A549 (cell line): ENCODE measurements around the gene UBE2K. TPM values are rescaled to one million over a fixed set of nuclear protein-coding genes. Genes with fewer than 3 reads are reported as not detected.

ENCODE experiments used
- ATAC-seq, 2 experiments: fragments of 200-7000 bp in 1 of 2; fragments of >200 bp in 1 of 2; cut with Nextera tagmentation in 1 of 2; cut with Tn5 transposase in 1 of 2; 3 replicates each; pipeline versions ENCODE4 v1.8.0 to v1.9.1; 2018 to 2020; ENCODE audit warnings: mild to moderate bottlenecking in 1 of 2, moderate library complexity in 1 of 2
- CTCF ChIA-PET: fragments of 300-600 bp; sonication (Branson Sonifier 250); formaldehyde crosslinking; extraction: SDS; loops from one replicate; lab custom pipeline; 2021; ENCODE audit warnings: antibody characterized with exemption, inconsistent platforms; lab: Yijun Ruan, JAX
- POLR2A ChIA-PET: fragments of 350-600 bp; formaldehyde crosslinking; extraction: SDS; loops from one replicate; lab custom pipeline; 2021; ENCODE audit warnings: antibody characterized with exemption, inconsistent platforms; lab: Yijun Ruan, JAX
- DNase-seq, 2 experiments: peaks; one replicate each; pipeline versions ENCODE4 v3.0.0 to v3.0.0-alpha.2; 2011 to 2016; ENCODE audit warnings: low read depth in 1 of 2, low spot score in 1 of 2
- FAIRE-seq: peaks from 2 replicates; lab custom pipeline; 2011; peaks lifted over from hg19 to GRCh38; lab: Jason Lieb, UNC
- H3K27ac ChIP-seq, 2 experiments: fragments of >200 bp; sonication (Bioruptor Twin); formaldehyde crosslinking; 3 replicates each; pipeline ENCODE4 v1.5.1; 2016 to 2017
- H3K4me1 ChIP-seq: fragments of >200 bp; sonication (Bioruptor Twin); formaldehyde crosslinking; 3 replicates; pipeline ENCODE4 v1.6.1; 2016
- H3K4me2 ChIP-seq: fragments of >200 bp; sonication (Bioruptor Twin); formaldehyde crosslinking; 3 replicates; pipeline ENCODE4 v1.6.1; 2016
- H3K4me3 ChIP-seq: fragments of >200 bp; sonication (Bioruptor Twin); formaldehyde crosslinking; 3 replicates; pipeline ENCODE4 v1.5.1; 2016
- H3K9me3 ChIP-seq: fragments of >200 bp; sonication (Bioruptor Twin); formaldehyde crosslinking; 3 replicates; pipeline ENCODE4 v1.6.1; 2016
- BHLHE40 ChIP-seq: IDR thresholded peaks from 2 replicates; pipeline ENCODE4 v1.6.1; 2012; ENCODE audit warnings: low read depth, low read length, inconsistent platforms
- CBX8 ChIP-seq: fragments of 200-600 bp; sonication (generic); IDR thresholded peaks from 2 replicates; pipeline ENCODE4 v1.6.1; 2016
- CEBPB ChIP-seq, 2 experiments: fragments of >200 bp in 1 of 2; sonication (Bioruptor Twin) in 1 of 2; formaldehyde crosslinking in 1 of 2; IDR thresholded peaks; 2 replicates each; pipeline ENCODE4 v1.6.1; 2012 to 2016
- EHMT2 ChIP-seq: fragments of 200-600 bp; sonication (generic); IDR thresholded peaks from 2 replicates; pipeline ENCODE4 v1.6.1; 2016; ENCODE audit warnings: antibody characterized with exemption, low read depth, mild to moderate bottlenecking, moderate library complexity
- FOSL2 ChIP-seq, 2 experiments: fragments of 450-650 bp in 1 of 2; fragments of >200 bp in 1 of 2; sonication (Bioruptor Twin) in 1 of 2; formaldehyde crosslinking; IDR thresholded peaks; 2 replicates each; pipeline versions ENCODE4 v1.5.0 to v1.6.1; 2016 to 2020; ENCODE audit warnings: mild to moderate bottlenecking in 1 of 2, moderate library complexity in 1 of 2
- FOXS1 ChIP-seq: fragments of 250-450 bp; sonication (Bioruptor Pico); IDR thresholded peaks from 2 replicates; pipeline ENCODE4 v1.5.0; 2020; ENCODE audit warnings: mild to moderate bottlenecking, moderate library complexity
- GATA3 ChIP-seq: IDR thresholded peaks from 2 replicates; pipeline ENCODE4 v1.6.1; 2012; ENCODE audit warnings: borderline replicate concordance
- HOXA7 ChIP-seq: fragments of 250-450 bp; sonication (Bioruptor Pico); IDR thresholded peaks from 2 replicates; pipeline ENCODE4 v1.5.0; 2020; ENCODE audit warnings: mild to moderate bottlenecking, moderate library complexity
- HOXB5 ChIP-seq: fragments of 250-450 bp; sonication (Bioruptor Pico); IDR thresholded peaks from 2 replicates; pipeline ENCODE4 v1.5.0; 2020; ENCODE audit warnings: mild to moderate bottlenecking, moderate library complexity
- JUNB ChIP-seq: fragments of >200 bp; sonication (Bioruptor Twin); formaldehyde crosslinking; IDR thresholded peaks from 2 replicates; pipeline ENCODE4 v1.6.1; 2016
- KDM5A ChIP-seq: fragments of 200-600 bp; sonication (generic); IDR thresholded peaks from 2 replicates; pipeline ENCODE4 v1.6.1; 2016; ENCODE audit warnings: antibody characterized with exemption, mild to moderate bottlenecking
- MYC ChIP-seq: IDR thresholded peaks from 2 replicates; pipeline ENCODE4 v1.6.1; 2012; ENCODE audit warnings: mild to moderate bottlenecking, inconsistent platforms, low read length, improper control_type of control experiment, borderline replicate concordance
- NPAS2 ChIP-seq: fragments of 250-450 bp; sonication (Bioruptor Pico); IDR thresholded peaks from 2 replicates; pipeline ENCODE4 v1.8.0; 2022; ENCODE audit warnings: mild to moderate bottlenecking, moderate library complexity, borderline replicate concordance
- NR3C1 ChIP-seq: fragments of >200 bp; sonication (Bioruptor Twin); formaldehyde crosslinking; IDR thresholded peaks from 3 replicates; pipeline ENCODE4 v1.6.1; 2017
- POLR2A ChIP-seq: IDR thresholded peaks from 2 replicates; pipeline ENCODE4 v1.6.1; 2012; ENCODE audit warnings: mild to moderate bottlenecking, low read length
- RAD21 ChIP-seq, 2 experiments: fragments of >200 bp in 1 of 2; sonication (Bioruptor Twin) in 1 of 2; formaldehyde crosslinking in 1 of 2; IDR thresholded peaks in 1 of 2; conservative IDR thresholded peaks in 1 of 2; 2 replicates in 1 of 2; 3 replicates in 1 of 2; pipeline ENCODE4 v1.6.1; 2012 to 2018; ENCODE audit warnings: inconsistent platforms in 1 of 2
- RARB ChIP-seq: fragments of 250-450 bp; sonication (Bioruptor Pico); IDR thresholded peaks from 2 replicates; pipeline ENCODE4 v1.8.0; 2021; ENCODE audit warnings: mild to moderate bottlenecking, moderate library complexity
- RCOR1 ChIP-seq: fragments of 150-350 bp; IDR thresholded peaks from 2 replicates; pipeline ENCODE4 v1.6.1; 2014; ENCODE audit warnings: antibody characterized with exemption, low read length, low read depth
- ZFP36 ChIP-seq: fragments of 450-650 bp; IDR thresholded peaks from 2 replicates; pipeline ENCODE4 v1.6.1; 2014; ENCODE audit warnings: borderline replicate concordance; ENCODE audit not compliant: partially characterized antibody
- WGBS: methylation state at CpG from one replicate; pipeline ENCODE4 v1.1.6; 2017; ENCODE audit errors: missing lambda C conversion rate; 5-methylcytosine and 5-hydroxymethylcytosine counted together
- polyA plus RNA-seq, 4 experiments: library from polyadenylated mRNA; depleted of rRNA in 3 of 4; stranded (reverse); fragments of >200 nt; fragmentation: RNase III in 1 of 4; extraction: RNeasy Plus Mini Kit Qiagen cat#74134 plus additional on column Dnase treatment in 1 of 4; gene quantifications; 2 replicates in 3 of 4; 3 replicates in 1 of 4; pipeline ENCODE4 v1.2.3, GENCODE V29; 2011 to 2017
- TF ChIP-seq, protein P1 (sequence below): IDR thresholded peaks from 2 replicates; pipeline ENCODE4 v1.6.1; 2012; ENCODE audit warnings: low read depth, borderline replicate concordance
- TF ChIP-seq, protein P2 (sequence below): fragments of 250-450 bp; sonication (Bioruptor Pico); IDR thresholded peaks from 2 replicates; pipeline ENCODE4 v1.5.0; 2021; ENCODE audit warnings: mild to moderate bottlenecking, moderate library complexity, borderline replicate concordance
- TF ChIP-seq, protein P3 (sequence below): fragments of 250-450 bp; sonication (Bioruptor Pico); IDR thresholded peaks from 2 replicates; pipeline ENCODE4 v1.5.0; 2020; ENCODE audit warnings: low read depth, mild to moderate bottlenecking, moderate library complexity
- TF ChIP-seq, protein P4 (sequence below): fragments of >200 bp; sonication (Bioruptor Twin); formaldehyde crosslinking; IDR thresholded peaks from 2 replicates; pipeline ENCODE4 v1.6.1; 2016
- TF ChIP-seq, protein P5 (sequence below): IDR thresholded peaks from 2 replicates; pipeline ENCODE4 v1.6.1; 2012
- TF ChIP-seq, protein P6 (sequence below): IDR thresholded peaks from 2 replicates; pipeline ENCODE4 v1.6.1; 2012
- TF ChIP-seq, protein P7 (sequence below): fragments of 150-350 bp; IDR thresholded peaks from 2 replicates; pipeline ENCODE4 v1.6.1; 2014; ENCODE audit warnings: low read depth, mild to moderate bottlenecking, low read length
- TF ChIP-seq, protein P8 (sequence below): fragments of 200-600 bp; sonication (generic); IDR thresholded peaks from 2 replicates; pipeline ENCODE4 v1.6.1; 2016; ENCODE audit warnings: antibody characterized with exemption, mild to moderate bottlenecking, moderate library complexity

UBE2K gene
- polyA plus RNA-seq, 2 of the 4 experiments (the other 2 are of a cell fraction): 103 to 130 TPM

DNA sequence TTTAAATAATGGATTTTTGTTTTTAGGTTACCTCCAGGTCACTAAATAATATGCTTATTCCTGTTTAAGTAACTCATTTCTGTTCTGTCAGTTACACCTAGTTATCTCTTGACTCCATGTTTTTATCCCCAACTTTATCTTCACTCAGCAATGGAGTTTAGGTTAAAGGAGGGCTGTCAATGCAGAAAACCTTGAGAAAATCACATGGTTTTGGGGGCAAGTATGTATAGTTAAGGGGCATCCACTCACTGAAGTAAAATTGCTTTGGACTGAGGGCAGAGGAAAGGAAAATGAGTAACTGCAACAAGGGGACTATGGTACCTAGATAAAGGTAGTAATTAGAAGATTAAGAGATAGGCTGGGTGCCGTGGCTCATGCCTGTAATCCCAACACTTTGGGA lies 87.1 kb downstream of the UBE2K start (continued):
- TF ChIP-seq, protein P1, sequence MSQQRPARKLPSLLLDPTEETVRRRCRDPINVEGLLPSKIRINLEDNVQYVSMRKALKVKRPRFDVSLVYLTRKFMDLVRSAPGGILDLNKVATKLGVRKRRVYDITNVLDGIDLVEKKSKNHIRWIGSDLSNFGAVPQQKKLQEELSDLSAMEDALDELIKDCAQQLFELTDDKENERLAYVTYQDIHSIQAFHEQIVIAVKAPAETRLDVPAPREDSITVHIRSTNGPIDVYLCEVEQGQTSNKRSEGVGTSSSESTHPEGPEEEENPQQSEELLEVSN: no peak
- TF ChIP-seq HOXA7 (CRISPR knock-in tag) (no peak), POLR2A (no peak), NPAS2 (CRISPR knock-in tag) (no peak), KDM5A (no peak), RCOR1 (no peak)
- TF ChIP-seq, protein P2, sequence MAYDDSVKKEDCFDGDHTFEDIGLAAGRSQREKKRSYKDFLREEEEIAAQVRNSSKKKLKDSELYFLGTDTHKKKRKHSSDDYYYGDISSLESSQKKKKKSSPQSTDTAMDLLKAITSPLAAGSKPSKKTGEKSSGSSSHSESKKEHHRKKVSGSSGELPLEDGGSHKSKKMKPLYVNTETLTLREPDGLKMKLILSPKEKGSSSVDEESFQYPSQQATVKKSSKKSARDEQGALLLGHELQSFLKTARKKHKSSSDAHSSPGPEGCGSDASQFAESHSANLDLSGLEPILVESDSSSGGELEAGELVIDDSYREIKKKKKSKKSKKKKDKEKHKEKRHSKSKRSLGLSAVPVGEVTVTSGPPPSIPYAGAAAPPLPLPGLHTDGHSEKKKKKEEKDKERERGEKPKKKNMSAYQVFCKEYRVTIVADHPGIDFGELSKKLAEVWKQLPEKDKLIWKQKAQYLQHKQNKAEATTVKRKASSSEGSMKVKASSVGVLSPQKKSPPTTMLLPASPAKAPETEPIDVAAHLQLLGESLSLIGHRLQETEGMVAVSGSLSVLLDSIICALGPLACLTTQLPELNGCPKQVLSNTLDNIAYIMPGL (CRISPR knock-in tag): no peak
- TF ChIP-seq, all 56 proteins: peak for 0

DNA sequence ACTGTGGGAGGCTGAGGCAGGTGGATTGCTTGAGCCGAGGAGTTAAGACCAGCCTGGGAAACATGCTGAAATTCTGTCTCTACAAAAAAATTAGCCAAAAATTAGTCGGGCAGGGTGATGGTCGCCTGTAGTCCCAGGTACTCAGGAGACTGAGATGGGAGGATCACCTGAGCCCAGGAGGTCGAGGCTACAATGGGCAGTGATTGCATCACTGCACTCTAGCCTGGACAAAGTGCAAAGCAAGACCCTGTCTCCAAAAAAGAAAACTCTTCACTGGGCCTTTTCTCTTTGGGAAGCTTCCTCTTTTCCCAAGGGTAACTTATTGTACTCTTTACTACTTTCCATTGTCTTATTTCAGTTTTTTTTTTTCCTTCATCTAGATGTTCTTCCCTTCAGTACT lies 88.9 kb downstream of the UBE2K start:
- TF ChIP-seq RARB (CRISPR knock-in tag): no peak
- TF ChIP-seq, protein P3, sequence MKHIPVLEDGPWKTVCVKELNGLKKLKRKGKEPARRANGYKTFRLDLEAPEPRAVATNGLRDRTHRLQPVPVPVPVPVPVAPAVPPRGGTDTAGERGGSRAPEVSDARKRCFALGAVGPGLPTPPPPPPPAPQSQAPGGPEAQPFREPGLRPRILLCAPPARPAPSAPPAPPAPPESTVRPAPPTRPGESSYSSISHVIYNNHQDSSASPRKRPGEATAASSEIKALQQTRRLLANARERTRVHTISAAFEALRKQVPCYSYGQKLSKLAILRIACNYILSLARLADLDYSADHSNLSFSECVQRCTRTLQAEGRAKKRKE (CRISPR knock-in tag): no peak
- no peak for TF ChIP-seq EHMT2
- TF ChIP-seq CEBPB (IDR thresholded peaks at IDR 0.05): no peak
- TF ChIP-seq, protein P4, sequence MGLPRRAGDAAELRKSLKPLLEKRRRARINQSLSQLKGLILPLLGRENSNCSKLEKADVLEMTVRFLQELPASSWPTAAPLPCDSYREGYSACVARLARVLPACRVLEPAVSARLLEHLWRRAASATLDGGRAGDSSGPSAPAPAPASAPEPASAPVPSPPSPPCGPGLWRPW: no peak
- TF ChIP-seq JUNB: no peak
- TF ChIP-seq, protein P5, sequence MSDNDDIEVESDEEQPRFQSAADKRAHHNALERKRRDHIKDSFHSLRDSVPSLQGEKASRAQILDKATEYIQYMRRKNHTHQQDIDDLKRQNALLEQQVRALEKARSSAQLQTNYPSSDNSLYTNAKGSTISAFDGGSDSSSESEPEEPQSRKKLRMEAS: no peak
- TF ChIP-seq ZFP36: no peak
- TF ChIP-seq MYC: no peak
- TF ChIP-seq GATA3: no peak
- Histone ChIP-seq H3K4me1 (no peaks in the 10 kb centered on the region), H3K4me2 (no peak overlapping the region), H3K27ac (no peak overlapping the region), H3K4me3 (no peak overlapping the region), H3K9me3 (no peaks in the 10 kb centered on the region)
- no peak for DNase-seq
- peak in 1 of 2 experiments; percentile 37; a peak in 2 of 6 replicates for ATAC-seq
- WGBS: 77% methylated on average over 4 of the region's 4 CpGs
- ChIA-PET CTCF (no interaction called here), POLR2A (no interaction called here)
- FAIRE-seq: no peak

DNA sequence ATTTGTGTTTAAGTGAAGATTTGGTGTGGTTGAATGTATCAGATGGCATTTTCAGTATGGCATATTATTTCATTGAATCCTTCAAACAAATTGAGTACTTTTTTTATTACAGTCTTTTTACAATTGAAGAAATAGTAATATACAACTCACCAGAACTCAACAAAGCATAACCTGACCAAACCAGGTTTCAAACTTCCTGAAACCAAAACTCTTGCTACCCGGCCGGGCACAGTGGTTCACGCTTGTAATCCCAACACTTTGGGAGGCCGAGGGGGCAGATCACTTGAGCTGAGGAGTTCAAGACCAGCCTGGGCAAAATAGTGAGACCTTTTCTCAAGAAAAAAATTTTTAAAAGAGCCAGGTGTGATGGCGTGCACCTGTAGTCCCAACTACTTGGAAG lies 94.2 kb downstream of the UBE2K start:
- ChIA-PET CTCF (no interaction called here), POLR2A (no interaction called here)
- H3K27ac ChIP-seq: no peak overlapping the region
- H3K4me2 ChIP-seq: no peak overlapping the region
- H3K4me1 ChIP-seq: no peaks in the 10 kb centered on the region
- no peaks in the 10 kb centered on the region for H3K9me3 ChIP-seq
- DNase-seq (no peak), FAIRE-seq (no peak), ATAC-seq (no peak)
- H3K4me3 ChIP-seq: no peak overlapping the region
- WGBS: 82% methylated on average over 5 of the region's 5 CpGs
- TF ChIP-seq, protein P6, sequence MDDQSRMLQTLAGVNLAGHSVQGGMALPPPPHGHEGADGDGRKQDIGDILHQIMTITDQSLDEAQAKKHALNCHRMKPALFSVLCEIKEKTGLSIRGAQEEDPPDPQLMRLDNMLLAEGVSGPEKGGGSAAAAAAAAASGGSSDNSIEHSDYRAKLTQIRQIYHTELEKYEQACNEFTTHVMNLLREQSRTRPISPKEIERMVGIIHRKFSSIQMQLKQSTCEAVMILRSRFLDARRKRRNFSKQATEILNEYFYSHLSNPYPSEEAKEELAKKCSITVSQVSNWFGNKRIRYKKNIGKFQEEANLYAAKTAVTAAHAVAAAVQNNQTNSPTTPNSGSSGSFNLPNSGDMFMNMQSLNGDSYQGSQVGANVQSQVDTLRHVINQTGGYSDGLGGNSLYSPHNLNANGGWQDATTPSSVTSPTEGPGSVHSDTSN: no peak
- TF ChIP-seq FOXS1 (no peak), HOXB5 (CRISPR knock-in tag) (no peak), BHLHE40 (no peak), FOSL2 (IDR thresholded peaks at IDR 0.05) (no peak), FOSL2 (CRISPR knock-in tag; IDR thresholded peaks at IDR 0.05) (no peak), NR3C1 (no peak), POLR2A (no peak), NPAS2 (CRISPR knock-in tag) (no peak), CBX8 (no peak), RAD21 (conservative IDR thresholded peaks at IDR 0.05 in 1 of 2, IDR thresholded peaks at IDR 0.05 in 1 of 2) (no peak)
- TF ChIP-seq, protein P7, sequence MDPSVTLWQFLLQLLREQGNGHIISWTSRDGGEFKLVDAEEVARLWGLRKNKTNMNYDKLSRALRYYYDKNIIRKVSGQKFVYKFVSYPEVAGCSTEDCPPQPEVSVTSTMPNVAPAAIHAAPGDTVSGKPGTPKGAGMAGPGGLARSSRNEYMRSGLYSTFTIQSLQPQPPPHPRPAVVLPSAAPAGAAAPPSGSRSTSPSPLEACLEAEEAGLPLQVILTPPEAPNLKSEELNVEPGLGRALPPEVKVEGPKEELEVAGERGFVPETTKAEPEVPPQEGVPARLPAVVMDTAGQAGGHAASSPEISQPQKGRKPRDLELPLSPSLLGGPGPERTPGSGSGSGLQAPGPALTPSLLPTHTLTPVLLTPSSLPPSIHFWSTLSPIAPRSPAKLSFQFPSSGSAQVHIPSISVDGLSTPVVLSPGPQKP: no peak
- TF ChIP-seq, protein P8, sequence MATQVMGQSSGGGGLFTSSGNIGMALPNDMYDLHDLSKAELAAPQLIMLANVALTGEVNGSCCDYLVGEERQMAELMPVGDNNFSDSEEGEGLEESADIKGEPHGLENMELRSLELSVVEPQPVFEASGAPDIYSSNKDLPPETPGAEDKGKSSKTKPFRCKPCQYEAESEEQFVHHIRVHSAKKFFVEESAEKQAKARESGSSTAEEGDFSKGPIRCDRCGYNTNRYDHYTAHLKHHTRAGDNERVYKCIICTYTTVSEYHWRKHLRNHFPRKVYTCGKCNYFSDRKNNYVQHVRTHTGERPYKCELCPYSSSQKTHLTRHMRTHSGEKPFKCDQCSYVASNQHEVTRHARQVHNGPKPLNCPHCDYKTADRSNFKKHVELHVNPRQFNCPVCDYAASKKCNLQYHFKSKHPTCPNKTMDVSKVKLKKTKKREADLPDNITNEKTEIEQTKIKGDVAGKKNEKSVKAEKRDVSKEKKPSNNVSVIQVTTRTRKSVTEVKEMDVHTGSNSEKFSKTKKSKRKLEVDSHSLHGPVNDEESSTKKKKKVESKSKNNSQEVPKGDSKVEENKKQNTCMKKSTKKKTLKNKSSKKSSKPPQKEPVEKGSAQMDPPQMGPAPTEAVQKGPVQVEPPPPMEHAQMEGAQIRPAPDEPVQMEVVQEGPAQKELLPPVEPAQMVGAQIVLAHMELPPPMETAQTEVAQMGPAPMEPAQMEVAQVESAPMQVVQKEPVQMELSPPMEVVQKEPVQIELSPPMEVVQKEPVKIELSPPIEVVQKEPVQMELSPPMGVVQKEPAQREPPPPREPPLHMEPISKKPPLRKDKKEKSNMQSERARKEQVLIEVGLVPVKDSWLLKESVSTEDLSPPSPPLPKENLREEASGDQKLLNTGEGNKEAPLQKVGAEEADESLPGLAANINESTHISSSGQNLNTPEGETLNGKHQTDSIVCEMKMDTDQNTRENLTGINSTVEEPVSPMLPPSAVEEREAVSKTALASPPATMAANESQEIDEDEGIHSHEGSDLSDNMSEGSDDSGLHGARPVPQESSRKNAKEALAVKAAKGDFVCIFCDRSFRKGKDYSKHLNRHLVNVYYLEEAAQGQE: no peak
